ENCODE measurements around the gene BBS7.
A peak's percentile ranks its signal among the peaks of the same experiment; 100 is the strongest.

Gene BBS7

GRCh38 chr4:121784975-121785374 lies 85.3 kb downstream of the BBS7 start:
- no peak for TF ChIP-seq JUND (IDR thresholded peaks at IDR 0.05; ENCODE audit: low read depth)
- in situ Hi-C loops (cut with HindIII; ENCODE audit: low pct_unique_long_range_greater_than_20kb, low sequenced_read_pairs): no loop called here
- DNase-seq (ENCODE audit: low read depth in 1 of 2, low spot score in 1 of 2): peak in 1 of 2 experiments; percentile 53

DNA sequence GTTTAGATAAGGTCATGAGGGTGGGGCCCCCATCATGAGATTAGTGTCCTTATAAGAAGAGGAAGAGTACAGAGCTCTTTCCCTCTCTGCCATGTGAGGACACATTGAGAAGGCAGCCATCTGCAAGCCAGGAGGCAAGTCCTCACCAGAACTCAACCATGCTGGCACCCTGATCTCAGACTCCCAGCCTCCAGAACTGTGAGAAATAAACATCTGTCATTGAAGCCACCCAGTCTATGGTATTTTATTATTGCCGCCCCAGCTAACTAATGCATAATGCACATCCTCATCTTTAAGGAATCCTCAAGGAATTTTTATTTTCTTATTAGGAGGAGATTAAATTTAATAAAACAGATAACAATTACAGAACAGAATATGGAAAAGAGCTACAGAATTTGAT lies 85.9 kb downstream of the BBS7 start:
- TF ChIP-seq JUND (IDR thresholded peaks at IDR 0.05; ENCODE audit: low read depth): no peak
- no peak for DNase-seq (ENCODE audit: low read depth in 1 of 2, low spot score in 1 of 2)
- in situ Hi-C loops (cut with HindIII; ENCODE audit: low pct_unique_long_range_greater_than_20kb, low sequenced_read_pairs): no loop called here

DNA sequence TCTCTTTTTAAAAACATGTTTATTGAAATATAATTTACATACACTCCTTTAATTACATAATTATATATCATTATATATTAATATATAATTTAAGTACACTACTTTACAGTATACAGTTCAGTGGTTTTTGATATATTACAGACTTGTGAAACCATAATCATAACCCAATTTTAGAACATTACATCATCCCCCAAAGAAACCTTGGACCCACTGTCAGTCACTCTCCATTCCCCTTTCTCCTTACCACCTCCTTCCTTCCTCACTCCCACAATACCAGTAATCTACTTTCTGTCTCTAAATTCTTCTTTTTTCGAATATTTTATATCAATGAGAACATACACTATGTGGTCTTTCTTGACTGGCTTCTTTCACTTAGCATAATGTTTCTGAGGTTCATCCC lies 87.1 kb downstream of the BBS7 start:
- TF ChIP-seq JUND (IDR thresholded peaks at IDR 0.05; ENCODE audit: low read depth): no peak
- in situ Hi-C loops (cut with HindIII; ENCODE audit: low pct_unique_long_range_greater_than_20kb, low sequenced_read_pairs): no loop called here
- DNase-seq (ENCODE audit: low read depth in 1 of 2, low spot score in 1 of 2): no peak

DNA sequence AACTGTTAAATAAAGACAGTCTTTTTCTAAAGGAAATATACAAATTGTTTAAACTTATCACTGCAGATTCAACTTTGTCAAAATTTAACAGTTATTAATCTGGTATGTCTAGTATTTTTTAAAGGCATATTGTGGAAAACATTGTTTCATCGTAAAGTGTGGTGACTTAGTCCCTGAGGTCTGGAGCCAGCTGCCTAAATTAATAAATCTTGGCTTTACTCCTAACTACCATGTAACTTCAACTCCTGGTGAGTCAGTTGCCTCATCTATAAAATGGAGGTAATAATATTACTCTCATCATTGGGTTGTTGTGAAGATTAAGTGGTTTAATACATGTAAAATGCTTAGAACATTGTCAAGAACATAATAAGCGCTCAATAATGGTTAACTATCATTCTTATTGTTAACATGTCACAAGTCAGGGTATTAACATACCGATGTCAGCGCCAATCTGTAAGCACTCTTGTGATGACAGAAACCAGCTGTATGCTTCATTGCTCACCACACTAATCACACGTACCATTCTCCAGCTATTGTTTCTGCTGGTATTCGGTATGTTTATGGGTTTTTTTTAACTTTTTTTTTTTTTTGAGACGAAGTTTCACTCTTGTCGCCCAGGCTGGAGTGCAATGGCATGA lies 91.2 kb downstream of the BBS7 start:
- TF ChIP-seq JUND (IDR thresholded peaks at IDR 0.05; ENCODE audit: low read depth): no peak
- DNase-seq (ENCODE audit: low read depth in 1 of 2, low spot score in 1 of 2): no peak
- in situ Hi-C loops (cut with HindIII; ENCODE audit: low pct_unique_long_range_greater_than_20kb, low sequenced_read_pairs): no loop called here

- in situ Hi-C loops (cut with HindIII; ENCODE audit: low pct_unique_long_range_greater_than_20kb, low sequenced_read_pairs): no loop called here
- no peak for DNase-seq (ENCODE audit: low read depth in 1 of 2, low spot score in 1 of 2)
- TF ChIP-seq JUND (IDR thresholded peaks at IDR 0.05; ENCODE audit: low read depth): no peak
Measured at GRCh38 chr4:121777625-121778024, 92.6 kb downstream of the BBS7 start.

GRCh38 chr4:121776610-121777401 lies 93.5 kb downstream of the BBS7 start:
- TF ChIP-seq JUND (IDR thresholded peaks at IDR 0.05; ENCODE audit: low read depth): no peak
- in situ Hi-C loops (cut with HindIII; ENCODE audit: low pct_unique_long_range_greater_than_20kb, low sequenced_read_pairs): no loop called here
- DNase-seq (ENCODE audit: low read depth in 1 of 2, low spot score in 1 of 2): no peak

Measured in T47D (cell line).